HCT116 (cell line): ENCODE data around the gene TRIM68. TPM values are rescaled to one million over a fixed set of nuclear protein-coding genes. Genes with fewer than 3 reads are reported as not detected.

Experiments used
- ATAC-seq: fragments of 200-7000 bp; cut with Tn5 transposase; 2 replicates; pipeline ENCODE4 v1.9.1; 2020; ENCODE audit warnings: mild to moderate bottlenecking, moderate library complexity
- BruUV-seq: library from RNA; stranded (reverse); fragments of 400-500 nt; replicated peaks from 2 replicates; lab custom pipeline; 2021; lab: Mats Ljungman, UMichigan
- CTCF ChIA-PET: fragments of 300-600 bp; sonication (Branson Sonifier 250); formaldehyde crosslinking; loops from one replicate; lab custom pipeline; 2021; ENCODE audit warnings: antibody characterized with exemption; lab: Charles Lee
- POLR2A ChIA-PET: fragments of 300-600, 350-600 bp; sonication (Branson Sonifier 250); formaldehyde crosslinking; loops from one replicate; lab custom pipeline; 2021; ENCODE audit warnings: antibody characterized with exemption; lab: Charles Lee
- RAD21 ChIA-PET, 2 experiments: fragments of 300-600 bp; sonication (Branson Sonifier 250); formaldehyde crosslinking; loops; one replicate each; lab custom pipeline; 2023; ENCODE audit warnings: low total read pairs in 2 of 2; ENCODE audit not compliant: uncharacterized antibody in 2 of 2, unreplicated experiment in 2 of 2, low non-redundant PET in 1 of 2; lab: Charles Lee
- DNase-seq: peaks from one replicate; pipeline ENCODE4 v3.0.0-alpha.2; 2010; ENCODE audit warnings: low read depth, low spot score
- H2AFZ ChIP-seq: fragments of 200-600 bp; shearing (Covaris generic), sonication (generic); 2 replicates; pipeline ENCODE4 v1.6.1; 2017; ENCODE audit warnings: low read depth, mixed run types, mixed read lengths, antibody characterized with exemption, low read length; ENCODE audit not compliant: poor library complexity, severe bottlenecking
- H3K27ac ChIP-seq: 2 replicates; pipeline ENCODE4 v1.5.1; 2012; ENCODE audit warnings: low read depth, low read length
- H3K27me3 ChIP-seq: fragments of 200-600 bp; sonication (generic); 2 replicates; pipeline ENCODE4 v1.6.1; 2016; ENCODE audit warnings: mixed run types, low read length, mixed read lengths; ENCODE audit not compliant: insufficient read depth
- H3K36me3 ChIP-seq, 2 experiments: fragments of 200-500 bp in 1 of 2; fragments of 200-600 bp in 1 of 2; sonication (Bioruptor generic) in 1 of 2; sonication (generic) in 1 of 2; 2 replicates each; pipeline versions ENCODE4 v1.5.1 to v1.6.1; 2014 to 2016; ENCODE audit warnings: low read length in 2 of 2, inconsistent platforms in 1 of 2, mixed read lengths in 1 of 2, mixed run types in 1 of 2; ENCODE audit not compliant: insufficient read depth in 2 of 2, control insufficient read depth in 1 of 2
- H3K4me1 ChIP-seq, 2 experiments: fragments of 200-600 bp in 1 of 2; sonication (generic) in 1 of 2; 2 replicates each; pipeline versions ENCODE4 v1.5.1 to v1.6.1; 2012 to 2017; ENCODE audit warnings: low read length in 2 of 2, inconsistent platforms in 1 of 2, mild to moderate bottlenecking in 1 of 2, mixed read lengths in 1 of 2, mixed run types in 1 of 2, moderate library complexity in 1 of 2; ENCODE audit not compliant: insufficient read depth in 2 of 2, control insufficient read depth in 1 of 2
- H3K4me2 ChIP-seq: fragments of 200-600 bp; sonication (generic); 2 replicates; pipeline ENCODE4 v1.6.1; 2017; ENCODE audit warnings: mixed run types, low read length, mixed read lengths
- H3K4me3 ChIP-seq, 2 experiments: fragments of 200-600 bp in 1 of 2; sonication (generic) in 1 of 2; replicated peaks in 1 of 2; 2 replicates each; pipeline ENCODE4 v1.5.1; 2011 to 2016; ENCODE audit warnings: low read length in 2 of 2, control low read depth in 1 of 2, low read depth in 1 of 2, mild to moderate bottlenecking in 1 of 2, mixed read lengths in 1 of 2, mixed run types in 1 of 2
- H3K79me2 ChIP-seq: fragments of 200-600 bp; sonication (generic); 2 replicates; pipeline ENCODE4 v1.6.1; 2017; ENCODE audit warnings: mild to moderate bottlenecking, mixed run types, low read length, moderate library complexity, mixed read lengths; ENCODE audit not compliant: insufficient read depth
- H3K9ac ChIP-seq: fragments of 200-600 bp; sonication (generic); 2 replicates; pipeline ENCODE4 v1.6.1; 2016; ENCODE audit warnings: low read length, mixed read lengths
- H3K9me2 ChIP-seq: fragments of 200-600 bp; sonication (generic), shearing (Covaris generic); 2 replicates; pipeline ENCODE4 v1.6.1; 2017; ENCODE audit warnings: mixed run types, mild to moderate bottlenecking, moderate library complexity; ENCODE audit not compliant: insufficient read depth
- H3K9me3 ChIP-seq, 2 experiments: fragments of 200-500 bp in 1 of 2; fragments of 200-600 bp in 1 of 2; sonication (Bioruptor generic) in 1 of 2; sonication (generic) in 1 of 2; 2 replicates each; pipeline ENCODE4 v1.6.1; 2014 to 2017; ENCODE audit warnings: low read length in 2 of 2, mixed read lengths in 2 of 2, inconsistent platforms in 1 of 2, low read depth in 1 of 2, mild to moderate bottlenecking in 1 of 2, mixed run types in 1 of 2, moderate library complexity in 1 of 2; ENCODE audit not compliant: control insufficient read depth in 1 of 2, insufficient read depth in 1 of 2
- H4K20me1 ChIP-seq: fragments of 200-600 bp; sonication (generic), shearing (Covaris generic); 2 replicates; pipeline ENCODE4 v1.6.1; 2017; ENCODE audit warnings: mixed run types, mild to moderate bottlenecking, moderate library complexity; ENCODE audit not compliant: insufficient read depth
- ATF3 ChIP-seq: IDR thresholded peaks from 2 replicates; pipeline ENCODE4 v1.6.1; 2012
- EGR1 ChIP-seq: IDR thresholded peaks from 2 replicates; pipeline ENCODE4 v1.6.1; 2012; ENCODE audit warnings: low read depth
- EZH2 ChIP-seq: fragments of 200-600 bp; sonication (generic); IDR thresholded peaks from 2 replicates; pipeline ENCODE4 v1.6.1; 2017; ENCODE audit warnings: antibody characterized with exemption, mixed run types
- RAD21 ChIP-seq: IDR thresholded peaks from 2 replicates; pipeline ENCODE4 v1.6.1; 2012; ENCODE audit warnings: low read depth, mild to moderate bottlenecking
- SIN3A ChIP-seq: IDR thresholded peaks from 2 replicates; pipeline ENCODE4 v1.6.1; 2012; ENCODE audit warnings: low read depth
- intact Hi-C: fragments of 100-400 bp; cut with micrococcal nuclease; formaldehyde crosslinking; loops from 2 replicates; pipeline ENCODE4 v1.10.0; 2022
- total RNA-seq: library from RNA; stranded (reverse); gene quantifications from one replicate; pipeline ENCODE4 v1.2.1, GENCODE V29; 2021; ENCODE audit not compliant: unreplicated experiment
- TF ChIP-seq, protein P1 (sequence below): IDR thresholded peaks from 2 replicates; pipeline ENCODE4 v1.6.1; 2012; ENCODE audit warnings: low read depth
- TF ChIP-seq, protein P2 (sequence below), 3 experiments: fragments of 200-600 bp in 1 of 3; sonication (generic) in 1 of 3; IDR thresholded peaks in 2 of 3; conservative IDR thresholded peaks in 1 of 3; 2 replicates each; pipeline ENCODE4 v1.5.1; 2012 to 2017; ENCODE audit warnings: low read depth in 2 of 3, low read length in 2 of 3, antibody characterized with exemption in 1 of 3, borderline replicate concordance in 1 of 3, control low read depth in 1 of 3, mild to moderate bottlenecking in 1 of 3, mixed read lengths in 1 of 3, mixed run types in 1 of 3, moderate library complexity in 1 of 3; ENCODE audit not compliant: insufficient read depth in 1 of 3

TRIM68 gene
- total RNA-seq, 1 experiment from 2014 or later: 8.3 TPM

- no peaks in the 10 kb centered on the region for H3K4me1 ChIP-seq
- POLR2A ChIA-PET: no interaction called here
- no peaks in the 10 kb centered on the region for H3K9me2 ChIP-seq
- no peak overlapping the region for H3K4me3 ChIP-seq
- H2AFZ ChIP-seq: no peak overlapping the region
- H3K9ac ChIP-seq: no peak overlapping the region
- H3K4me2 ChIP-seq: no peak overlapping the region
- H3K79me2 ChIP-seq: no peaks in the 10 kb centered on the region
- H3K36me3 ChIP-seq: no peaks in the 10 kb centered on the region
- TF ChIP-seq, protein P1, sequence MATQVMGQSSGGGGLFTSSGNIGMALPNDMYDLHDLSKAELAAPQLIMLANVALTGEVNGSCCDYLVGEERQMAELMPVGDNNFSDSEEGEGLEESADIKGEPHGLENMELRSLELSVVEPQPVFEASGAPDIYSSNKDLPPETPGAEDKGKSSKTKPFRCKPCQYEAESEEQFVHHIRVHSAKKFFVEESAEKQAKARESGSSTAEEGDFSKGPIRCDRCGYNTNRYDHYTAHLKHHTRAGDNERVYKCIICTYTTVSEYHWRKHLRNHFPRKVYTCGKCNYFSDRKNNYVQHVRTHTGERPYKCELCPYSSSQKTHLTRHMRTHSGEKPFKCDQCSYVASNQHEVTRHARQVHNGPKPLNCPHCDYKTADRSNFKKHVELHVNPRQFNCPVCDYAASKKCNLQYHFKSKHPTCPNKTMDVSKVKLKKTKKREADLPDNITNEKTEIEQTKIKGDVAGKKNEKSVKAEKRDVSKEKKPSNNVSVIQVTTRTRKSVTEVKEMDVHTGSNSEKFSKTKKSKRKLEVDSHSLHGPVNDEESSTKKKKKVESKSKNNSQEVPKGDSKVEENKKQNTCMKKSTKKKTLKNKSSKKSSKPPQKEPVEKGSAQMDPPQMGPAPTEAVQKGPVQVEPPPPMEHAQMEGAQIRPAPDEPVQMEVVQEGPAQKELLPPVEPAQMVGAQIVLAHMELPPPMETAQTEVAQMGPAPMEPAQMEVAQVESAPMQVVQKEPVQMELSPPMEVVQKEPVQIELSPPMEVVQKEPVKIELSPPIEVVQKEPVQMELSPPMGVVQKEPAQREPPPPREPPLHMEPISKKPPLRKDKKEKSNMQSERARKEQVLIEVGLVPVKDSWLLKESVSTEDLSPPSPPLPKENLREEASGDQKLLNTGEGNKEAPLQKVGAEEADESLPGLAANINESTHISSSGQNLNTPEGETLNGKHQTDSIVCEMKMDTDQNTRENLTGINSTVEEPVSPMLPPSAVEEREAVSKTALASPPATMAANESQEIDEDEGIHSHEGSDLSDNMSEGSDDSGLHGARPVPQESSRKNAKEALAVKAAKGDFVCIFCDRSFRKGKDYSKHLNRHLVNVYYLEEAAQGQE: no peak
- TF ChIP-seq, protein P2, sequence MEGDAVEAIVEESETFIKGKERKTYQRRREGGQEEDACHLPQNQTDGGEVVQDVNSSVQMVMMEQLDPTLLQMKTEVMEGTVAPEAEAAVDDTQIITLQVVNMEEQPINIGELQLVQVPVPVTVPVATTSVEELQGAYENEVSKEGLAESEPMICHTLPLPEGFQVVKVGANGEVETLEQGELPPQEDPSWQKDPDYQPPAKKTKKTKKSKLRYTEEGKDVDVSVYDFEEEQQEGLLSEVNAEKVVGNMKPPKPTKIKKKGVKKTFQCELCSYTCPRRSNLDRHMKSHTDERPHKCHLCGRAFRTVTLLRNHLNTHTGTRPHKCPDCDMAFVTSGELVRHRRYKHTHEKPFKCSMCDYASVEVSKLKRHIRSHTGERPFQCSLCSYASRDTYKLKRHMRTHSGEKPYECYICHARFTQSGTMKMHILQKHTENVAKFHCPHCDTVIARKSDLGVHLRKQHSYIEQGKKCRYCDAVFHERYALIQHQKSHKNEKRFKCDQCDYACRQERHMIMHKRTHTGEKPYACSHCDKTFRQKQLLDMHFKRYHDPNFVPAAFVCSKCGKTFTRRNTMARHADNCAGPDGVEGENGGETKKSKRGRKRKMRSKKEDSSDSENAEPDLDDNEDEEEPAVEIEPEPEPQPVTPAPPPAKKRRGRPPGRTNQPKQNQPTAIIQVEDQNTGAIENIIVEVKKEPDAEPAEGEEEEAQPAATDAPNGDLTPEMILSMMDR (IDR thresholded peaks at IDR 0.05 in 2 of 3, conservative IDR thresholded peaks at IDR 0.05 in 1 of 3; ENCODE audit: borderline replicate concordance in 1 of 3, insufficient read depth in 1 of 3, low read depth in 2 of 3, low read length in 2 of 3): no peak
- no peak for TF ChIP-seq ATF3
- no peak for TF ChIP-seq EGR1
- TF ChIP-seq SIN3A: no peak
- TF ChIP-seq EZH2: no peak
- no peak for TF ChIP-seq RAD21
- H4K20me1 ChIP-seq: no peaks in the 10 kb centered on the region
- CTCF ChIA-PET: no interaction called here
- RAD21 ChIA-PET: no interaction called here
- no peak overlapping the region for H3K27ac ChIP-seq
- BruUV-seq: no TSS peak
- no peak for ATAC-seq
- no peaks in the 10 kb centered on the region for H3K9me3 ChIP-seq
- DNase-seq: no peak
- peaks cover 27% of the 10 kb centered on the region; the same call in 1 of the 2 replicates for H3K27me3 ChIP-seq
- intact Hi-C loops: loop anchor here (10.0 kb wide), 1 partner anchor 765 kb away; the partner anchor contains the start of gene OR51M1
These were observed 11.5 kb upstream of the TRIM68 start for GRCh38 chr11:4619514-4619913.
